HepG2 (cell line): ENCODE measurements around the gene ITPK1. TPM values are rescaled to one million over a fixed set of nuclear protein-coding genes. Genes with fewer than 3 reads are reported as not detected.

Experiments used
- GMEB2 ChIP-seq: IDR thresholded peaks from 2 replicates; pipeline ENCODE4 v1.6.1; 2016; ENCODE audit warnings: missing biosample characterization, missing genetic modification reagents, low read depth
- HES4 ChIP-seq: sonication (generic); formaldehyde crosslinking; IDR thresholded peaks from 2 replicates; pipeline ENCODE4 v1.9.0; 2021; ENCODE audit warnings: mild to moderate bottlenecking, missing genetic modification reagents, borderline replicate concordance
- HOXA9 ChIP-seq: sonication (generic); formaldehyde crosslinking; IDR thresholded peaks from 2 replicates; pipeline ENCODE4 v1.8.1; 2022; ENCODE audit warnings: missing genetic modification reagents, mild to moderate bottlenecking, moderate library complexity, borderline replicate concordance
- KLF11 ChIP-seq: IDR thresholded peaks from 2 replicates; pipeline ENCODE4 v1.6.1; 2016; ENCODE audit warnings: missing compliant biosample characterization
- MED8 ChIP-seq: sonication (generic); formaldehyde crosslinking; IDR thresholded peaks from 2 replicates; pipeline ENCODE4 v1.8.1; 2023; ENCODE audit warnings: mild to moderate bottlenecking, missing genetic modification reagents; ENCODE audit not compliant: insufficient replicate concordance
- MXD3 ChIP-seq: IDR thresholded peaks from 2 replicates; pipeline ENCODE4 v1.6.1; 2016; ENCODE audit warnings: mild to moderate bottlenecking, missing biosample characterization, missing genetic modification reagents
- MZF1 ChIP-seq: sonication (generic); formaldehyde crosslinking; IDR thresholded peaks from 2 replicates; pipeline ENCODE4 v1.8.1; 2023; ENCODE audit warnings: mild to moderate bottlenecking, missing genetic modification reagents, borderline replicate concordance
- NR3C1 ChIP-seq: sonication (generic); formaldehyde crosslinking; IDR thresholded peaks from 2 replicates; pipeline ENCODE4 v1.4.0; 2020; ENCODE audit warnings: missing genetic modification reagents
- ONECUT2 ChIP-seq: sonication (generic); formaldehyde crosslinking; IDR thresholded peaks from 2 replicates; pipeline ENCODE4 v1.4.0; 2020; ENCODE audit warnings: missing genetic modification reagents
- POLR2A ChIP-seq, 2 experiments: IDR thresholded peaks; 2 replicates each; pipeline ENCODE4 v1.6.1; 2011; ENCODE audit warnings: low read depth in 2 of 2, low read length in 2 of 2, mild to moderate bottlenecking in 1 of 2, moderate library complexity in 1 of 2; ENCODE audit not compliant: insufficient read depth in 1 of 2
- RBM22 ChIP-seq: fragments of 200-400 bp; formaldehyde crosslinking; optimal IDR thresholded peaks from 2 replicates; pipeline ENCODE3; 2017; ENCODE audit warnings: mild to moderate bottlenecking, low read length, moderate library complexity
- RCOR2 ChIP-seq: IDR thresholded peaks from 2 replicates; pipeline ENCODE4 v1.6.1; 2016; ENCODE audit warnings: missing biosample characterization, missing genetic modification reagents
- RXRA ChIP-seq: sonication (generic); formaldehyde crosslinking; IDR thresholded peaks from 2 replicates; pipeline ENCODE4 v1.5.1; 2020; ENCODE audit warnings: missing genetic modification reagents
- XRCC5 ChIP-seq: fragments of 200-400 bp; formaldehyde crosslinking; optimal IDR thresholded peaks from 2 replicates; pipeline ENCODE3; 2017; ENCODE audit warnings: mild to moderate bottlenecking, low read length
- ZBTB26 ChIP-seq: IDR thresholded peaks from 2 replicates; pipeline ENCODE4 v1.6.1; 2016; ENCODE audit warnings: missing compliant biosample characterization, missing genetic modification reagents, borderline replicate concordance
- ZBTB38 ChIP-seq: sonication (generic); formaldehyde crosslinking; IDR thresholded peaks from 2 replicates; pipeline ENCODE4 v1.5.1; 2020; ENCODE audit warnings: mild to moderate bottlenecking, missing genetic modification reagents
- ZNF160 ChIP-seq: sonication (generic); formaldehyde crosslinking; IDR thresholded peaks from 2 replicates; pipeline ENCODE4 v1.8.0; 2022; ENCODE audit warnings: mild to moderate bottlenecking, inconsistent platforms, missing genetic modification reagents
- ZNF570 ChIP-seq: sonication (generic); formaldehyde crosslinking; IDR thresholded peaks from 2 replicates; pipeline ENCODE4 v1.4.0; 2020; ENCODE audit warnings: mild to moderate bottlenecking, missing genetic modification reagents, borderline replicate concordance
- ZNF574 ChIP-seq: sonication (generic); formaldehyde crosslinking; IDR thresholded peaks from 2 replicates; pipeline ENCODE4 v1.4.0; 2020; ENCODE audit warnings: missing genetic modification reagents
- ZNF598 ChIP-seq: sonication (generic); formaldehyde crosslinking; IDR thresholded peaks from 2 replicates; pipeline ENCODE4 v1.5.1; 2020; ENCODE audit warnings: mild to moderate bottlenecking, missing genetic modification reagents, borderline replicate concordance
- ZNF660 ChIP-seq: sonication (generic); formaldehyde crosslinking; IDR thresholded peaks from 2 replicates; pipeline ENCODE4 v1.5.1; 2020; ENCODE audit warnings: mild to moderate bottlenecking, low read depth, missing genetic modification reagents, borderline replicate concordance
- ZNF746 ChIP-seq: sonication (generic); formaldehyde crosslinking; IDR thresholded peaks from 2 replicates; pipeline ENCODE4 v1.8.0; 2022; ENCODE audit warnings: mild to moderate bottlenecking, missing genetic modification reagents
- ZNF766 ChIP-seq: sonication (generic); formaldehyde crosslinking; IDR thresholded peaks from 2 replicates; pipeline ENCODE4 v1.5.0; 2020; ENCODE audit warnings: missing genetic modification reagents, borderline replicate concordance
- ZNF841 ChIP-seq: sonication (generic); formaldehyde crosslinking; IDR thresholded peaks from 2 replicates; pipeline ENCODE4 v1.8.1; 2023; ENCODE audit warnings: missing genetic modification reagents, borderline replicate concordance
- polyA plus RNA-seq, 8 experiments: library from polyadenylated mRNA; depleted of rRNA in 3 of 8; stranded (reverse) in 7 of 8; unstranded in 1 of 8; fragments of >200 nt; fragmentation: Illumina TruSeq in 4 of 8; extraction: Trizol in 4 of 8; gene quantifications; 2 replicates each; pipeline versions ENCODE4 v1.2.1 to v1.2.3, GENCODE V29; 2011 to 2016; ENCODE audit warnings: low read depth in 4 of 8, missing spikeins in 1 of 8, mixed read lengths in 1 of 8; ENCODE audit not compliant: insufficient read depth in 1 of 8
- total RNA-seq, 5 experiments: library from RNA; depleted of rRNA; stranded (reverse); fragments of >200 nt; fragmentation: Illumina TruSeq; extraction: Trizol; gene quantifications; 2 replicates each; pipeline ENCODE4 v1.2.3, GENCODE V29; 2016; ENCODE audit warnings: low read depth in 1 of 5

Gene ITPK1
- total and polyA plus RNA-seq, 2 of the 13 experiments (the other 11 are each of a cell fraction or from before 2014, with no cell fraction given) = 20.5 to 47.5 TPM

DNA sequence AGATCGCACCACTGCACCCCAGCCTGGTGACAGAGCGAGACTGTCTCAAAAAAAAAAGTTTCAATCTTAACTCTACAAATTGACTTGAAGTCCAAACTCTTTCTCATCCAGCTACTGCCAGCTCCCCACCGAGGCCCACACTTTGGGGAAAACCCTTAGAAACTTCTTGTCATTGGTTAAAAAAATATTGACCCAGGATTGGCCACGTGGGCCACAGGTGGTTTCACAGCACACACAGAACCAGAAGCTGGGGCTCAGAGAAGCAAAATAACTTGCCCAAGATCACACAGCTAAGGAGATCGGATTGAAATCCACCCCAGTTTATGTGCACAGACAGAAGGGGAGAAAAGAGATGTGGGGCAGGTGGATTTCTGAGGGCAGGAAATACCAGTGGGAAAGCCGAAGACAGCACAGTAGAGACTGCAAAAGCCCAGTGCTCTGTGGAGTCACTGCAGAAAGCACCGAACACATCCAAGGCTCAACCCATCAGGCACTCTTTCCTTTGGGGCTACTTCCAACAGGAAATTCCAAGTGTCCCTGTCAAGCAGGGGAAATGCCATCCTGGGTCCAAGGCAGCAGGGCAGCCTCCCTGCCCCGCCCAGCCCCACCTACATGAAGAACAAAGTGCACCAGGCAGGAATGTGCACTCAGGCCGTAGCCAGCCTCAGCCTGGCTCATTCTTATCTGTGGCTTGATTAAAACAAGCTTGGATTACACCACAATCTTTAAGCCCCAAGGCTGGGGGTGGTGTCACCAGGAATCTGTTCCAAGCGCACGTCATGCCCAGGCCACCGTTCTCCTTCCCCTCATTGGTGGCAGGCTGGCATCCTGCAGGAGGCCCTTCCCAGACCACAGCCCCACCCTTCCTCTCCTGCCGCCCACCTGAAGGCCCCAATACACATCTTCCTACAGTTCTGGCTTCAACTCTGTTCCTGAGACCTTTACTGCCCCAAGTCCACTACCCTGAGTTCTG lies 72.5 kb downstream of the ITPK1 start (continued):
- no peak for TF ChIP-seq KLF11 (CRISPR knock-in tag)
- TF ChIP-seq ZNF746 (CRISPR knock-in tag) = peak; percentile 60; the same call in 1 of the 2 replicates
- TF ChIP-seq ZNF841 = no peak
- no peak for TF ChIP-seq MXD3 (CRISPR knock-in tag)
- TF ChIP-seq HES4 (CRISPR knock-in tag) = no peak
- TF ChIP-seq ZNF660 (CRISPR knock-in tag) = no peak
- TF ChIP-seq POLR2A (IDR thresholded peaks at IDR 0.05; ENCODE audit: insufficient read depth in 1 of 2, low read depth in 2 of 2, low read length in 2 of 2) = peak in 1 of 2 experiments; percentile 29; a peak in 1 of 4 replicates
- no peak for TF ChIP-seq GMEB2 (CRISPR knock-in tag)
- no peak for TF ChIP-seq ONECUT2 (CRISPR knock-in tag)
- TF ChIP-seq MZF1 (CRISPR knock-in tag) = no peak
- no peak for TF ChIP-seq ZNF766 (CRISPR knock-in tag)
- TF ChIP-seq ZNF570 (CRISPR knock-in tag) = no peak
- TF ChIP-seq ZNF598 (CRISPR knock-in tag) = no peak
- no peak for TF ChIP-seq HOXA9 (CRISPR knock-in tag)
- no peak for TF ChIP-seq ZNF574 (CRISPR knock-in tag)
- TF ChIP-seq ZNF160 (CRISPR knock-in tag) = no peak
- no peak for TF ChIP-seq RBM22
- TF ChIP-seq ZBTB38 (CRISPR knock-in tag) = peak; percentile 13; the same call in 1 of the 2 replicates
- peak; percentile 69; the same call in 1 of the 2 replicates for TF ChIP-seq RCOR2 (CRISPR knock-in tag)
- no peak for TF ChIP-seq MED8 (CRISPR knock-in tag)
- TF ChIP-seq NR3C1 (CRISPR knock-in tag) = no peak
- TF ChIP-seq ZBTB26 (CRISPR knock-in tag) = no peak
- peak; percentile 87 for TF ChIP-seq RXRA (CRISPR knock-in tag)
- peak; percentile 62 for TF ChIP-seq XRCC5
